GM21515 (cell line): ENCODE results near the gene SFRP4.

Experiments used
- ATAC-seq: cut with Tn5 transposase; IDR thresholded peaks from one replicate; pipeline ENCODE4 v1.9.1; 2021; ENCODE audit not compliant: unreplicated experiment

SFRP4 gene

GRCh38 chr7:37925620-37926019 is 9.0 kb upstream of the SFRP4 start:
- no peak for ATAC-seq

GRCh38 chr7:37924491-37925041 is 7.9 kb upstream of the SFRP4 start:
- no peak for ATAC-seq

GRCh38 chr7:37923996-37924395 is 7.4 kb upstream of the SFRP4 start:
- ATAC-seq = no peak

- no peak for ATAC-seq
Observed at GRCh38 chr7:37921876-37922275, 5.3 kb upstream of the SFRP4 start.

GRCh38 chr7:37920849-37921805 is 4.5 kb upstream of the SFRP4 start:
- ATAC-seq = no peak

- no peak for ATAC-seq
Observed at GRCh38 chr7:37920305-37920848, 3.8 kb upstream of the SFRP4 start, which contains the start of gene EPDR1. Gene EPDR1, plus strand, starts transcription at chr7:37920640. Its CDS starts 300 bp downstream, at chr7:37920940.

GRCh38 chr7:37918526-37918925 is 1.9 kb upstream of the SFRP4 start:
- no peak for ATAC-seq

GRCh38 chr7:37916017-37916672 is 472 bp downstream of the SFRP4 start:
- no peak for ATAC-seq

GRCh38 chr7:37915438-37915837 is 1.2 kb downstream of the SFRP4 start:
- no peak for ATAC-seq

GRCh38 chr7:37912756-37913155 is 3.9 kb downstream of the SFRP4 start:
- no peak for ATAC-seq

GRCh38 chr7:37908221-37908788 is 8.3 kb downstream of the SFRP4 start:
- no peak for ATAC-seq

- ATAC-seq = no peak
Observed at GRCh38 chr7:37901890-37902524, 14.6 kb downstream of the SFRP4 start.

- no peak for ATAC-seq
Observed at GRCh38 chr7:37901236-37901827, 15.3 kb downstream of the SFRP4 start.

- no peak for ATAC-seq
Observed at GRCh38 chr7:37899712-37900247, 16.8 kb downstream of the SFRP4 start.

- ATAC-seq = no peak
Observed at GRCh38 chr7:37894671-37895070, 21.9 kb downstream of the SFRP4 start.

- ATAC-seq = no peak
Observed at GRCh38 chr7:37893359-37893758, 23.3 kb downstream of the SFRP4 start.

- ATAC-seq = no peak
Observed at GRCh38 chr7:37882086-37882485, 34.5 kb downstream of the SFRP4 start.
